Left ventricle myocardium inferior (tissue), 1 donor: Measurements from ENCODE around the gene TBX15. TPM values are rescaled to one million over a fixed set of nuclear protein-coding genes. Genes with fewer than 3 reads are reported as not detected.

ENCODE experiments used
- DNase-seq: peaks from one replicate; pipeline ENCODE4 v3.0.0-alpha.2; 2020
- H3K27ac ChIP-seq: fragments of 200-600 bp; replicated peaks from 2 replicates; pipeline ENCODE4 v1.8.0; 2021
- H3K27me3 ChIP-seq: fragments of 200-600 bp; 2 replicates; pipeline ENCODE4 v1.8.0; 2021; ENCODE audit warnings: low read depth
- H3K36me3 ChIP-seq: fragments of 200-600 bp; 2 replicates; pipeline ENCODE4 v1.8.0; 2021
- H3K4me1 ChIP-seq: fragments of 200-600 bp; 2 replicates; pipeline ENCODE4 v1.8.0; 2021
- H3K4me3 ChIP-seq: fragments of 200-600 bp; 2 replicates; pipeline ENCODE4 v1.8.0; 2021; ENCODE audit warnings: mild to moderate bottlenecking, moderate library complexity
- H3K9me3 ChIP-seq: fragments of 200-600 bp; replicated peaks from 2 replicates; pipeline ENCODE4 v1.8.0; 2021
- CTCF ChIP-seq: fragments of 200-600 bp; IDR thresholded peaks from 2 replicates; pipeline ENCODE4 v1.8.0; 2021; ENCODE audit warnings: antibody characterized with exemption, mild to moderate bottlenecking, borderline replicate concordance
- intact Hi-C: fragments of 100-400 bp; cut with micrococcal nuclease; formaldehyde crosslinking; loops from one replicate; pipeline ENCODE4 v1.11.0; 2022
- total RNA-seq: library from RNA; stranded (reverse); fragmentation: NEBNext Ultra II Directional; extraction: Animal tissue kit (Norgen Biotek cat#: 25700); gene quantifications from one replicate; pipeline ENCODE4 v1.2.1, GENCODE V29; 2021
- donor health status: DM: no; HTN: yes; CAD: no; lungs with severe emphysema.

Gene TBX15
- total RNA-seq, 1 donor from 2014 or later: 0.63 TPM

- H3K27me3 ChIP-seq: peaks cover 100% of the 10 kb centered on the region
- no peaks in the 10 kb centered on the region for H3K9me3 ChIP-seq
- no peaks in the 10 kb centered on the region for H3K36me3 ChIP-seq
- H3K4me1 ChIP-seq: peaks cover 42% of the 10 kb centered on the region
- no peak for DNase-seq
- no peak overlapping the region for H3K27ac ChIP-seq
- no peak for TF ChIP-seq CTCF
- no peak overlapping the region for H3K4me3 ChIP-seq
- intact Hi-C loops: no loop called here
These were observed 1.8 kb upstream of the TBX15 start for GRCh38 chr1:118989878-118990378.

GRCh38 chr1:118989006-118989815, 1.1 kb upstream of the TBX15 start:
- Histone ChIP-seq H3K36me3 (no peaks in the 10 kb centered on the region), H3K27me3 (peaks cover 100% of the 10 kb centered on the region), H3K27ac (no peak overlapping the region), H3K4me3 (no peak overlapping the region), H3K9me3 (no peaks in the 10 kb centered on the region), H3K4me1 (peaks cover 49% of the 10 kb centered on the region)
- no peak for TF ChIP-seq CTCF
- DNase-seq: no peak
- intact Hi-C loops: no loop called here

- Histone ChIP-seq H3K36me3 (no peaks in the 10 kb centered on the region), H3K4me1 (peaks cover 47% of the 10 kb centered on the region), H3K27me3 (peaks cover 100% of the 10 kb centered on the region), H3K9me3 (no peaks in the 10 kb centered on the region), H3K27ac (peak overlapping the region; percentile 47), H3K4me3 (peak overlapping the region; percentile 65)
- intact Hi-C loops: no loop called here
- no peak for TF ChIP-seq CTCF
- DNase-seq: no peak
These were observed 516 bp downstream of the TBX15 start for GRCh38 chr1:118987468-118988185.

GRCh38 chr1:118986555-118987467, 1.3 kb downstream of the TBX15 start:
- DNase-seq: no peak
- no peak for TF ChIP-seq CTCF
- no peaks in the 10 kb centered on the region for H3K9me3 ChIP-seq
- H3K27me3 ChIP-seq: peaks cover 100% of the 10 kb centered on the region
- peak overlapping the region; percentile 65 for H3K4me3 ChIP-seq
- H3K36me3 ChIP-seq: no peaks in the 10 kb centered on the region
- H3K4me1 ChIP-seq: peaks cover 46% of the 10 kb centered on the region
- intact Hi-C loops: no loop called here
- peak overlapping the region; percentile 47 for H3K27ac ChIP-seq
